Measurements from ENCODE around the gene CLDN1.

CLDN1 gene, protein sequence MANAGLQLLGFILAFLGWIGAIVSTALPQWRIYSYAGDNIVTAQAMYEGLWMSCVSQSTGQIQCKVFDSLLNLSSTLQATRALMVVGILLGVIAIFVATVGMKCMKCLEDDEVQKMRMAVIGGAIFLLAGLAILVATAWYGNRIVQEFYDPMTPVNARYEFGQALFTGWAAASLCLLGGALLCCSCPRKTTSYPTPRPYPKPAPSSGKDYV

DNA sequence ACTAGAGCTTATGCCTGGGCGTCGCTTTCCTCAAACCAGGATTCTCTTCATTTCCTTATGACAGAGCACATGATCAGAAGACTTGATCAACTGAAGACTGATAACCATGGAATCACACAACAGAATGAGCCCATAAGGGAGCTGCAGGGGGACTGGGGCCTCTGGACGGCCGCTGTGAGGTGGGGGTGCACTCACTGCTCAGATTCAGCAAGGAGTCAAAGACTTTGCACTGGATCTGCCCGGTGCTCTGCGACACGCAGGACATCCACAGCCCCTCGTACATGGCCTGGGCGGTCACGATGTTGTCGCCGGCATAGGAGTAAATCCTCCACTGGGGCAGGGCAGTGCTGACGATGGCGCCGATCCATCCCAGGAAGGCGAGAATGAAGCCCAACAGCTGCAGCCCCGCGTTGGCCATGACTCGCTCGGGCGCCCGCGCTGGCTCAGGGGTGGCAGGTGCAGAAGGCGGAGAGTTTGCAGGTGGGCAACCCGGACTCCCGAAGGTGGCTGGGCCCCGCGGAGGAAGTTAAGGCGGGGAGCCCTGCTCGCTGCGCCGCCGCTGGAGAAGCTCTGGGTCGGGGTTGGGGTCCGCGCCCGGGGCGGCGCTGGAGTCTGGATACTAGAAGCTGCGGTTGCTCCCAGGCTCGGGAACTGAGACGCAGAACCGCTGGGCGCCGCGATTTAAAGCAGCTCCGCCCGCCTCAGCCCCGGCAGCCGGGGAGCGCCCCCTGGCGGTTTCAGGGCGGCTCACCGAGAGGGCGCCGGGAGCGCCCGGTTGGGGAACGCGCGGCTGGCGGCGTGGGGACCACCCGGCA, at the start of gene CLDN1:
Gene CLDN1, minus strand, starts transcription at position 658 of the 815 bp plus-strand sequence. Its CDS starts 240 bp downstream, at position 418.
- DNase-seq (ENCODE audit: low spot score) = peak; percentile 81
- in situ Hi-C loops (cut with MboI; ENCODE audit: low pct_unique_long_range_greater_than_20kb, low sequenced_read_pairs, unreplicated experiment) = no loop called here
- TF ChIP-seq, protein P1, sequence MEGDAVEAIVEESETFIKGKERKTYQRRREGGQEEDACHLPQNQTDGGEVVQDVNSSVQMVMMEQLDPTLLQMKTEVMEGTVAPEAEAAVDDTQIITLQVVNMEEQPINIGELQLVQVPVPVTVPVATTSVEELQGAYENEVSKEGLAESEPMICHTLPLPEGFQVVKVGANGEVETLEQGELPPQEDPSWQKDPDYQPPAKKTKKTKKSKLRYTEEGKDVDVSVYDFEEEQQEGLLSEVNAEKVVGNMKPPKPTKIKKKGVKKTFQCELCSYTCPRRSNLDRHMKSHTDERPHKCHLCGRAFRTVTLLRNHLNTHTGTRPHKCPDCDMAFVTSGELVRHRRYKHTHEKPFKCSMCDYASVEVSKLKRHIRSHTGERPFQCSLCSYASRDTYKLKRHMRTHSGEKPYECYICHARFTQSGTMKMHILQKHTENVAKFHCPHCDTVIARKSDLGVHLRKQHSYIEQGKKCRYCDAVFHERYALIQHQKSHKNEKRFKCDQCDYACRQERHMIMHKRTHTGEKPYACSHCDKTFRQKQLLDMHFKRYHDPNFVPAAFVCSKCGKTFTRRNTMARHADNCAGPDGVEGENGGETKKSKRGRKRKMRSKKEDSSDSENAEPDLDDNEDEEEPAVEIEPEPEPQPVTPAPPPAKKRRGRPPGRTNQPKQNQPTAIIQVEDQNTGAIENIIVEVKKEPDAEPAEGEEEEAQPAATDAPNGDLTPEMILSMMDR (IDR thresholded peaks at IDR 0.05; ENCODE audit: extremely low read depth, insufficient read depth, missing control alignments) = peak; percentile 94

DNA sequence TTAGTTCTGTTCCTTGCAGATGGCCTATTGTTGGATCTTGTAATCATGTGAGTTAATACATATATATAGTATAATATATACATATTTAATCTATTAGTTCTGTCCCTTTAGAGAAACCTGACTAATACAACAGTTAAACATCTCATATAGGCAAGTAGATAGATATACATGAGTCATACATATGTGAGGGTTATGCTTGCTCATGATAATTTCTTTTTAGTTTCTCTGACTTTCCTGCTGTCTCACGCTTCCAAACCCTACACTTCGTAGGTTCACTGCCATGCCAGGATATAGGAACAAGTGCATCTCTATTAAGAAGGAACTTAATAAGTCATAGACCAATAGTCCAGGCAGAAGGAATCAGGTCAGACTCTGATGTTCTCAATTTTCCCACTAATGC, 48.9 kb upstream of the CLDN1 start:
- TF ChIP-seq, protein P1 (IDR thresholded peaks at IDR 0.05; ENCODE audit: extremely low read depth, insufficient read depth, missing control alignments) = no peak
- in situ Hi-C loops (cut with MboI; ENCODE audit: low pct_unique_long_range_greater_than_20kb, low sequenced_read_pairs, unreplicated experiment) = no loop called here
- no peak for DNase-seq (ENCODE audit: low spot score)

DNA sequence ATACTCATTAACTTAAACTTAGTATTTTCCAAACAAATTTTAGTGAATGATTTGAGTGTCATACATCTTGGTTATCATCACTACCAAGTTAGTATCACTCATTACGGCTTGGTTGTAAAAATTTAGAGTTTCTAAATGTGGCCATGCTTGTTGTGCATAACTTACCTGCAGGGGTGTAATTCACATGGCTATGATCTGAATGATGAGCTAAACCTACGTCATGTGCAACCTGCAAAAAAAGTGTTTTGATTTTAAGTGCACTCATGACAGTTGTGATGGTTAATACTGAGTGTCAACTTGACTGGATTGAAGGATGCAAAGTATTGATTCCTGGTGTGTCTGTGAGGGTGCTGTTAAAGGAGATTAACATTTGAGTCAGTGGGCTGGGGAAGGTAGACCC, 48.1 kb upstream of the CLDN1 start:
- TF ChIP-seq, protein P1 (IDR thresholded peaks at IDR 0.05; ENCODE audit: extremely low read depth, insufficient read depth, missing control alignments) = no peak
- in situ Hi-C loops (cut with MboI; ENCODE audit: low pct_unique_long_range_greater_than_20kb, low sequenced_read_pairs, unreplicated experiment) = no loop called here
- DNase-seq (ENCODE audit: low spot score) = no peak

DNA sequence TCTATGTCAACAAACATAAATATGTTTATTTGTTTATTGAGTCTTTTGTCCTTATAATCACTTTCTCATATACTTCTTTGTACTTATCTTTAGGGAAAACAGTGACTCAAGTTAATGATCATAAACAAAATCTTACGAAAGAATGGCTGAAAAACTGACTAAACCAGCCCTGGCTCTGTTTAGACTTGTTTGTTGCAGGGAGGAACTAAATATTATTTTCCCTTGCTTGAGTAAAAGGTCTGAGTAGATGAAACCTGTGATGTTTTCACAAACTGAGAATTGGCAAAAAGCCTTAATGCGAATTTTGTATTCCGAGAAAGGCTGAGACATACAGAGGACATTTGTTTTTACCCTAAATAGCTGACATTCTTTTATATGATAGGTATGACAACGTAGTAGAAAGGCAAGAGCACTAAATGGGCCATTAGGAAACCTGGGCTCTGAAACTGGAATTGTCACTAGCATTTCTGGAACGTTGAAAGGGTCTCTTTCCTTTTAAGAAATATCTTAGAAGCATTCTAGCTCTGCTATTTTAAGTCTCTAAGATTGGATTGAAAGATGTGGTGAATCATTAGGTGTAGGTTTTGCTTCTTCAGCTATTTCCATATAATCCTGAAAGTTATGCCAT, 47.5 kb upstream of the CLDN1 start:
- DNase-seq (ENCODE audit: low spot score) = no peak
- in situ Hi-C loops (cut with MboI; ENCODE audit: low pct_unique_long_range_greater_than_20kb, low sequenced_read_pairs, unreplicated experiment) = no loop called here
- TF ChIP-seq, protein P1 (IDR thresholded peaks at IDR 0.05; ENCODE audit: extremely low read depth, insufficient read depth, missing control alignments) = no peak

GRCh38 chr3:190368881-190369280, 46.6 kb upstream of the CLDN1 start:
- in situ Hi-C loops (cut with MboI; ENCODE audit: low pct_unique_long_range_greater_than_20kb, low sequenced_read_pairs, unreplicated experiment) = no loop called here
- DNase-seq (ENCODE audit: low spot score) = no peak
- TF ChIP-seq, protein P1 (IDR thresholded peaks at IDR 0.05; ENCODE audit: extremely low read depth, insufficient read depth, missing control alignments) = no peak

GRCh38 chr3:190366133-190366532, 43.9 kb upstream of the CLDN1 start:
- no peak for DNase-seq (ENCODE audit: low spot score)
- TF ChIP-seq, protein P1 (IDR thresholded peaks at IDR 0.05; ENCODE audit: extremely low read depth, insufficient read depth, missing control alignments) = no peak
- in situ Hi-C loops (cut with MboI; ENCODE audit: low pct_unique_long_range_greater_than_20kb, low sequenced_read_pairs, unreplicated experiment) = no loop called here
